HG02870 (cell line): ENCODE data around the gene TOMM34.

Experiments used
- ATAC-seq: cut with Tn5 transposase; IDR thresholded peaks from one replicate; pipeline ENCODE4 v1.9.1; 2021; ENCODE audit warnings: mild to moderate bottlenecking, moderate library complexity; ENCODE audit not compliant: unreplicated experiment

The TOMM34 gene

GRCh38 chr20:44936510-44936909, 23.7 kb downstream of the TOMM34 start:
- no peak for ATAC-seq

DNA sequence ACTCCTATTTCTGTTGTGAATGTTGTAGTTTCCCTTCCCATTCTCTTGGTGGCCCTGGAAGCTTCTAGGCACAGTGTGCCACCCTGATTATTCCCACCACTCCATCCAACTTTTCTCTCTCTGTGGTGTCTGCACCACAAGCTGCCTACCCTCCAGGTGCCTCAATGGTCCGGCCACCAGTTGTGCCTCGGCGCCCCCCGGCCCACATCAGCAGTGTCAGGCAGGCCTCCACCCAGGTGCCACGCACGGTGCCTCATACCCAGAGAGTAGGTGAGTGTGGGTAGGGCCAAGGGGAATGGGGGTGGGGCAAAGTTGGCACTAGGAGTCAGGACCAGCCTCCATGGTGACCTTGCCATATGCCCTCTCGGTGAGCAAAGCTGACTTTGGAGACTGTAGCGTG, 27.3 kb downstream of the TOMM34 start:
- no peak for ATAC-seq

DNA sequence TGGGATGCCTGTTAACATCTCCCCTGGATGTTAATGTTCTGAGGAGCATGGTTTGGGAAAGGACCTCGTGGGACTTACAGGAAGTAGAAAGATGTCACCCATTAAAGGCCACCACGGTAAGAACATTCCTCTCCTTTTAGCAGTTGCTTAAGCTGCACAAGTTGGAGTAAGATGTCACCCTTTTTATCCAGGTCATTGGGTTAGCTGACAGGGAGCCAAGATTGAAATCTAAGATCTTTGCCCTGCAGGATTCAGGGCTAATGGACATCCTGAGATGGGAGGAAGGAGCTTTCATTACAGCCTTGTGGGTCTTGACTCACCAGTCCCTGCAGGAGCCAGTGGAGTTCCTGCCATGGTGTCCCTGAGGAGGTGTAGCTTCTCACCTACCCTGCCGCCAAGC, 28.3 kb downstream of the TOMM34 start:
- ATAC-seq: no peak

- ATAC-seq: no peak
Measured at GRCh38 chr20:44930517-44931168, 29.6 kb downstream of the TOMM34 start.

- no peak for ATAC-seq
Measured at GRCh38 chr20:44928595-44928994, 31.6 kb downstream of the TOMM34 start.

- no peak for ATAC-seq
Measured at GRCh38 chr20:44924541-44924940, 35.7 kb downstream of the TOMM34 start.

DNA sequence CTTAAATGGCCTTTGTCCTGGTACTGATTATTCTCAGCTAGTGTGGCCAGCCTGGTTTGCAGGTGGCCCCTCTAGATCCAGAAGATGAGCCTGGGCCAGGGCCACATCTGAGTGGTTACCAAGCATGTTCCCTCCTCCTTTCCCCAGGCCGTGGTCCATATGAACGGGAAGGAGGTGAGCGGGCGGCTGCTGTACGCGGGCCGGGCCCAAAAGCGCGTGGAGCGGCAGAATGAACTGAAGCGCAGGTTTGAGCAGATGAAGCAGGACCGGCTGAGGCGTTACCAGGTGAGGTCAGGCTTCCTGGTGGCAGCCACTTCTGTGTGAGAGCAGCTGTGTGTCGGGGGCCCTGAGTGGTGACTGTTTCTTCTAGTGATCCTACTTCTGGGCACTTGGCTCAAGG, 38.8 kb downstream of the TOMM34 start:
- ATAC-seq: no peak

DNA sequence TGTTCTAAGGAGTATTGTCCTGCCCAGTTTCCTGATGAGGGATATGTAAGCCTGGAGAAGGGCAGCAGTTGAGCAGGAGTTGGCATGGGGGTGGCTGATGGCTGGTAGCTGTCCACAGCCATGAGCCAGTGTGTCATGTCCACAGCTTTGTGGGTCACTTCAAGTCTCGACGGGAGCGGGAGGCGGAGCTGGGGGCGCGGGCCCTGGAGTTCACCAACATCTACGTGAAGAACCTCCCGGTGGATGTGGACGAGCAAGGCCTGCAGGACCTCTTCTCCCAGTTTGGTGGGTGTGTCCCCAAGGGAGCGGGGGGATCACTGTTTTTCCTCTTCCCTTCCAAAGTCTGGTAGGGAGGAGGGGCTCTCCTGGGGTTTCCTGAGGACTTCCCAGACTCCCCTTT, 41.4 kb downstream of the TOMM34 start:
- ATAC-seq: no peak

DNA sequence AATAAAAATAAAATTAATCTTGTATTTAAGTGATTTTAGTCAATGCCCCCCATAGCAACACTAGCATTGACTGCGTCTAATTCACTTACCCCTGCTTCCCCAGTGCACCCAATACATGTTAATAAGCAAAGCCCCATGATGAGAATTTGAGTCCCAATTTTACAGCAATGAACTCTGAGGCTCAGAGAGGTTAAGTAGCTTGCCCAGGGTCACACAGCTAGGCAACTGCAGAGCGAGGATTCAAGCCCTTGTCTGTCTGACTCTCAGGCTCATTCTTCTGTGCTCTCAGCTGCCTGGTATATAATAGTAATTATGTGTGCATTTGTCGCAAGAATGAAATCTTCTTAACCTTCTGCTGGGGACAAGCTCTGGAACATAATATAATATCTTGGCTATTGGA, 41.9 kb downstream of the TOMM34 start:
- no peak for ATAC-seq

DNA sequence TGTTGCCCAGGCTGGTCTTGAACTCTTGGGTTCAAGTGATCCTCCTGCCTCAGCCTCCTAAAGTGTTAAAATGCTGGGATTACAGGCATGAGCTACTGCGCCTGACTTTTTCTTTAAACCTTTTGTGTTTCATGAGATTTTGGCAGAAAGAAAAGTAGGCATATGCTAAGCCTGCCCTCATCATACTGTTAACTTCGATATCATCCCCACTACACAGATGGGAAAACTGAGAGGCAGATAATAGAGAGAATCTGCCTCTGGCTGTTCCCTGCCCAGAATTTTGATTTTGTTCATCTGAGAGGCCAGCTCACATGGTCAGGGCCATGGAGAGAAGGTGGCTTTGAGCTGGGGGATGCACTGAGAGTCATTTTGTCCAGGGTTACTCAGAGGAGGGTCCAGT, 42.8 kb downstream of the TOMM34 start:
- ATAC-seq: no peak

DNA sequence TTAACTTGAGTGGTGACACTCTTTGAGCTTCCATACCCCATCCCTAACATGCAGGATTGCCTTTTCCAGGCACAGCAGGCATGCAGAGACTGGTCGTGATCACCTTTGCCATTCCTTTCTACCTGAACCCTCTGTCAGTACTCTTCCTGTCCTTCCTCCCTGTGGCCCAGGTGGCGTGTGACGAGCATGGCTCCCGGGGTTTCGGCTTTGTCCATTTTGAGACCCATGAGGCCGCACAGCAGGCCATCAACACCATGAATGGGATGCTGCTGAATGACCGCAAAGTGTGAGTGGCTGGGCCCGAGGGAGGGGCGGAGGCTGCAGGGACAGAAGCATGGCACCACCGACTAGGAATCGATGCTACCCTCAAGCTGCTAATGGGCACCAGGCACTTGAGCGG, 43.6 kb downstream of the TOMM34 start:
- ATAC-seq: no peak

DNA sequence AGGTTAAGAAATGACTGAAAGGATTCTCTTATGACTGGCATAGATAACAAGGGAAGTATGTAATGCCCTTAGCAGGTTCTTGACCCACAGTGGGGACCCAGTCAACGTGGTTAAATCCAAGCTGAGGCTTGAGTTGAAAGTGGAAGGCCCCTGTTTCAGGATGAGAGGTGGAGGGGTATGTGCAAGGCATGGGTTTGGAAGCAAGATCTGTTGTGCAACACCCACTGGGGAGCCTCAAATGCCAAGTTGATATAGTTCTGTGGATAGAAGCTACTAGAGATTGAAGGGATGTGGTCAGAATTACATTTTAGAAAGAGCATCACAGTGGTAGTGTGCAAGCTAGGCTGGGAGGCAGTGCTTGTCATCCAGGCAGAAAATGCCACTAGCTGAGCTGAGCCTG, 45.3 kb downstream of the TOMM34 start:
- ATAC-seq: no peak

- no peak for ATAC-seq
Measured at GRCh38 chr20:44912189-44912588, 48.0 kb downstream of the TOMM34 start.

DNA sequence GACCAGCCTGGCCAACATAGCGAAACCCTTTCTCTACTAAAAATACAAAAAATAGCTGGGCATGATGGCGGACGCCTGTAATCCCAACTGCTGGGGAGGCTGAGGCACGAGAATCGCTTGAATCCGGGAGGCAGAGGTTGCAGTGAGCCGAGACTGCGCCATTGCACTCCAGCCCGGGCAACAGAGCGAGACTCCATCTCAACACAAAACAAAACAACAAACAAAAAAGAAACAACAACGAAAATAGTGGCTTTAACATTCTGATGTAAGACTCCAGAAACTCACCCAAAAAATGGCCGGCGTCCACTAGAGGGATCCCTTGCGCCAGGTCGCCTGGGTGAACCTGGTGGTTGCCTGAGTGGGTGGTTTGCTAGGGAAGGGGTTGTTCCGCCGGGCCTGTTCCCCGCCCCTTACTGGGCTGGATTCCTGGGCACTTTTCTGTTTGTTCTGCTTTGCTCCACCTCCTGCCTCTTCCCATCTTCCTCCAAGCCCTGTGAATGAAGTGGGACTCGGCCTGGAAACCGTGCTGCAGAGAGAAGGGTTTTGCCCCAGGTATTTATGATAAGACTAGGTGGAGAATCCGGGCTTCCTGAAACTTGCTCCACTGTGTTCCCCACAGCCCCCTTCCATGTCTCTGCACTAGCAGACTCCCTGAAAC, 48.8 kb downstream of the TOMM34 start:
- no peak for ATAC-seq

DNA sequence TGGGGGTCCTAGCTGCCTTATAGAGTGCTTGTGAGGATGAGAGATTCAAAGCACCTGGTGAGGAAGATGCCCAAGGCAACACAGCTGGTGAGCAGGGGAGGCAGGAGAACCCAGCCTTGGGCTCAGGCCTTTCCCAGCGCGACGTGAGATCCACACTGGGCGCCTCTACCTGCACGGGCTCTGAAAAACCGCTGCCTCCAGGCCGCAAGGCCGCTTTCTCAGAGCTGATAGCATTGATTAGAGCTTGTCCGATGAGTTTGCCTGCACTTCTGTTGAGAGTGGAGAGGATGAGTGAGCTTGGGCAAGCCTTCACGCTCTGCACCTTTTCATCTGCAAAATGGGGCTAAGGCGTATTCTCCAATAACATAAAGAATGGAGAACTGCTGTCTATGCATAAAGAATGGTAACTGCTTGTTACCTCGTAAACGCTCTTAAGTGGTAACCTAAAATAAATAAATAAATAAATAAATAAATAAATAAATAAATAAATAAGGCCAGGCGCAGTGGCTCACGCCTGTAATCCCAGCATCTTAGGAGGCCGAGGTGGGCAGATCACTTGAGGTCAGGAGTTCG, 49.4 kb downstream of the TOMM34 start:
- no peak for ATAC-seq

- peak; percentile 85 for ATAC-seq
Measured at GRCh38 chr20:44909872-44910689, 50.1 kb downstream of the TOMM34 start, which contains the start of gene PABPC1L. PABPC1L (plus strand) TSS chr20:44910060; CDS start chr20:44910144, 84 bp downstream.

- ATAC-seq: no peak
Measured at GRCh38 chr20:44908987-44909871, 51.0 kb downstream of the TOMM34 start.

DNA sequence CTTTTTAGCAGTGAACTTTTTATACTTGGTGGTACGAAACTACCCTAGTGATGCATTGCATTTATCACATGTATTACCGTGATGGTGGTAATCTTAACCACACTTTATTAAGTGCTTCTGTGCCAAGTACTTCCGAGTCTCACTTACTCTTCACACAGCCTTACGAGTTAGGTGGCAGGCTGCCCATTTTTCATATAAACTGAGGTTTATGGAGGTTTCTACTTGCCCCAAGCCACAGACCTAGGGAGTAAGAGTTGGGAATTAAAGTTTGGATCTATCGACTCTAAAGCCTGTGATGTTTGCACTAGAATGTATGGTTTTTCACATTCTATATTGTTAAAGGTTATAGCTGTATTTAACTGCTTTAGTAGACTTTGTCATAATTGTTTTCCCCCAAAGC, 55.8 kb downstream of the TOMM34 start:
- no peak for ATAC-seq

DNA sequence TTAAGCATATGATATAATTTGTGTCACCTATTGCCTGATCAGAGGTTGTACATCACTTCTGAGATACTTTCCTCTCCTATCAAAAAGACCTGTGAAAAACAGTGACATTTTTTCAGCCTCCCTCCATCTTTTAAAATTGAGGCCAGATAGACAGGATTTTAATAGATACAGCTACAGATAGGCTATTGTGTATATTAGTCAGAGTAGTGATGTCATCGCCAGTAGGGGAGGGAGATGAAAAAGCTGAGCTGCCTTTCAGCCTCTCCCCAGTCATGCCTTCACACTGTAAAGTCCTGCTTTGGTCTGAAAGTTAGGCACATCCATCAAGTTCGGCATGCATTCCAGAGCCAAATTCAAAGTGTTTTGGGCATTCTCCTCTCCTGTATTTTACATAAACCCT, 58.2 kb downstream of the TOMM34 start:
- no peak for ATAC-seq

GRCh38 chr20:44900231-44900854, 59.9 kb downstream of the TOMM34 start:
- no peak for ATAC-seq
